Measurements from ENCODE around the gene PCDHB10.

DNA sequence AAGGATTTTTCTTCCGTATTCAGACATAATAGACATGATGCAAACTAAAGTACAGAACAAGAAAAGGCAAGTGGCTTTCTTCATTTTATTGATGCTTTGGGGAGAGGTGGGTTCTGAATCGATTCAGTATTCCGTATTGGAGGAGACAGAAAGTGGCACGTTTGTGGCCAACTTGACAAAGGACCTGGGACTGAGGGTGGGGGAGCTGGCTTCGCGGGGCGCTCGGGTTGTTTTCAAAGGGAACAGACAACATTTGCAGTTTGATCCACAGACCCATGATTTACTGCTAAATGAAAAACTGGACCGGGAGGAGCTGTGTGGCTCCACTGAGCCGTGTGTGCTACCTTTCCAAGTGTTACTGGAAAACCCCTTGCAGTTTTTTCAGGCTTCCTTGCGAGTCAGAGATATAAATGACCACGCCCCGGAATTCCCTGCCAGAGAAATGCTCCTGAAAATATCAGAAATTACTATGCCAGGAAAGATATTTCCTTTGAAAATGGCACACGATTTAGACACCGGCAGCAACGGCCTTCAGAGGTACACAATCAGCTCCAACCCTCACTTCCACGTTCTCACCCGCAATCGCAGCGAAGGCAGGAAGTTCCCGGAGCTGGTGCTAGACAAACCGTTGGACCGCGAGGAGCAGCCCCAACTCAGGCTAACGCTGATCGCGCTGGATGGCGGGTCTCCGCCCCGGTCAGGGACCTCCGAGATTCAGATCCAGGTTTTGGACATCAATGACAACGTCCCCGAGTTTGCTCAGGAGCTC is 41.7 kb upstream of the PCDHB10 start:
- TF ChIP-seq EP300 (IDR thresholded peaks at IDR 0.05; ENCODE audit: borderline replicate concordance) (no peak), ZBTB7A (IDR thresholded peaks at IDR 0.05; ENCODE audit: low read depth) (no peak), YY1 (IDR thresholded peaks at IDR 0.05; ENCODE audit: low read depth) (no peak), TEAD4 (IDR thresholded peaks at IDR 0.05) (no peak), FOXM1 (IDR thresholded peaks at IDR 0.05; ENCODE audit: borderline replicate concordance, low read depth) (no peak), USF1 (IDR thresholded peaks at IDR 0.05) (no peak), CEBPB (IDR thresholded peaks at IDR 0.05) (no peak), EGR1 (IDR thresholded peaks at IDR 0.05) (no peak), RAD21 (IDR thresholded peaks at IDR 0.05; ENCODE audit: low read depth) (no peak), MAX (IDR thresholded peaks at IDR 0.05) (no peak), TCF12 (IDR thresholded peaks at IDR 0.05; ENCODE audit: low read depth) (no peak), TAF1 (IDR thresholded peaks at IDR 0.05; ENCODE audit: low read depth) (no peak)
- TF ChIP-seq, protein P1, sequence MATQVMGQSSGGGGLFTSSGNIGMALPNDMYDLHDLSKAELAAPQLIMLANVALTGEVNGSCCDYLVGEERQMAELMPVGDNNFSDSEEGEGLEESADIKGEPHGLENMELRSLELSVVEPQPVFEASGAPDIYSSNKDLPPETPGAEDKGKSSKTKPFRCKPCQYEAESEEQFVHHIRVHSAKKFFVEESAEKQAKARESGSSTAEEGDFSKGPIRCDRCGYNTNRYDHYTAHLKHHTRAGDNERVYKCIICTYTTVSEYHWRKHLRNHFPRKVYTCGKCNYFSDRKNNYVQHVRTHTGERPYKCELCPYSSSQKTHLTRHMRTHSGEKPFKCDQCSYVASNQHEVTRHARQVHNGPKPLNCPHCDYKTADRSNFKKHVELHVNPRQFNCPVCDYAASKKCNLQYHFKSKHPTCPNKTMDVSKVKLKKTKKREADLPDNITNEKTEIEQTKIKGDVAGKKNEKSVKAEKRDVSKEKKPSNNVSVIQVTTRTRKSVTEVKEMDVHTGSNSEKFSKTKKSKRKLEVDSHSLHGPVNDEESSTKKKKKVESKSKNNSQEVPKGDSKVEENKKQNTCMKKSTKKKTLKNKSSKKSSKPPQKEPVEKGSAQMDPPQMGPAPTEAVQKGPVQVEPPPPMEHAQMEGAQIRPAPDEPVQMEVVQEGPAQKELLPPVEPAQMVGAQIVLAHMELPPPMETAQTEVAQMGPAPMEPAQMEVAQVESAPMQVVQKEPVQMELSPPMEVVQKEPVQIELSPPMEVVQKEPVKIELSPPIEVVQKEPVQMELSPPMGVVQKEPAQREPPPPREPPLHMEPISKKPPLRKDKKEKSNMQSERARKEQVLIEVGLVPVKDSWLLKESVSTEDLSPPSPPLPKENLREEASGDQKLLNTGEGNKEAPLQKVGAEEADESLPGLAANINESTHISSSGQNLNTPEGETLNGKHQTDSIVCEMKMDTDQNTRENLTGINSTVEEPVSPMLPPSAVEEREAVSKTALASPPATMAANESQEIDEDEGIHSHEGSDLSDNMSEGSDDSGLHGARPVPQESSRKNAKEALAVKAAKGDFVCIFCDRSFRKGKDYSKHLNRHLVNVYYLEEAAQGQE (IDR thresholded peaks at IDR 0.05; ENCODE audit: low read depth), result no peak

Data from Ishikawa (cell line).